Esophagus mucosa (tissue), 1 donor: Measurements from ENCODE around the gene ZNF584. TPM values are rescaled to one million over a fixed set of nuclear protein-coding genes. Genes with fewer than 3 reads are reported as not detected.
"Not testable (repeated sequence)": the region's sequence is repeated elsewhere in the genome, so short reads cannot be mapped to it uniquely, and the experiment has no call there.

ENCODE experiments used
- ATAC-seq: fragments of 200-7000 bp; cut with Tn5 transposase; one replicate; pipeline ENCODE4 v1.9.1; 2020
- total RNA-seq: library from RNA; stranded (reverse); gene quantifications from one replicate; pipeline ENCODE4 v1.2.4, GENCODE V29; 2023
- donor health status: DM: yes; HTN: yes; CAD: no.

Gene ZNF584
- total RNA-seq = 6.5 TPM

GRCh38 chr19:58408152-58409009 is at the start of gene ZNF584:
TSS of gene ZNF584 (plus strand) at chr19:58408649. CDS start at chr19:58409148, 499 bp downstream.
- peak; percentile 95 for ATAC-seq

GRCh38 chr19:58361900-58362271 is 46.6 kb upstream of the ZNF584 start:
- ATAC-seq = peak; percentile 14

- peak; percentile 96 for ATAC-seq
Measured at GRCh38 chr19:58362272-58362994, 46.0 kb upstream of the ZNF584 start, which contains the start of gene ZNF497. TSS of gene ZNF497 (minus strand) at chr19:58362751. CDS start at chr19:58357635, 5,116 bp downstream.

DNA sequence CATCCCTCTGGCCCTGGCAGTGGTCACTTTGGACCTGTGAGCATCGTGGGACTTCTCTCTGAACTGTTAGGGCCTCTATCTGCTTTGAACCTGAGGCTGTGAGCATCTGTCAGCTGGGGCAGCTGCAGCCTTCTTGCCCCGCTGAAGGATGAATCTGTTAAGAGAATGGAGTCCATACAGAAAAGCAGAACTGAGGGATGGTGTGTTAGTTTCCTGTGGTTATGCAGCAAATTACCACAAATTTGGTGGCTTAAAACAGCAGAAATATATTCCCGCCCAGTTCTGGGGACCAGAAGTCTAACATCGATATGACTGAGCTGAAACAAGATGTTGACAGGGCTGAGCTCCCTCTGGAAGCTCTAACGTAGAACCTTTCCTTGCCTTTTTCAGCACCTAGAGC is 44.3 kb upstream of the ZNF584 start:
- ATAC-seq = no peak

- no peak for ATAC-seq
Measured at GRCh38 chr19:58366585-58367430, 41.6 kb upstream of the ZNF584 start.

DNA sequence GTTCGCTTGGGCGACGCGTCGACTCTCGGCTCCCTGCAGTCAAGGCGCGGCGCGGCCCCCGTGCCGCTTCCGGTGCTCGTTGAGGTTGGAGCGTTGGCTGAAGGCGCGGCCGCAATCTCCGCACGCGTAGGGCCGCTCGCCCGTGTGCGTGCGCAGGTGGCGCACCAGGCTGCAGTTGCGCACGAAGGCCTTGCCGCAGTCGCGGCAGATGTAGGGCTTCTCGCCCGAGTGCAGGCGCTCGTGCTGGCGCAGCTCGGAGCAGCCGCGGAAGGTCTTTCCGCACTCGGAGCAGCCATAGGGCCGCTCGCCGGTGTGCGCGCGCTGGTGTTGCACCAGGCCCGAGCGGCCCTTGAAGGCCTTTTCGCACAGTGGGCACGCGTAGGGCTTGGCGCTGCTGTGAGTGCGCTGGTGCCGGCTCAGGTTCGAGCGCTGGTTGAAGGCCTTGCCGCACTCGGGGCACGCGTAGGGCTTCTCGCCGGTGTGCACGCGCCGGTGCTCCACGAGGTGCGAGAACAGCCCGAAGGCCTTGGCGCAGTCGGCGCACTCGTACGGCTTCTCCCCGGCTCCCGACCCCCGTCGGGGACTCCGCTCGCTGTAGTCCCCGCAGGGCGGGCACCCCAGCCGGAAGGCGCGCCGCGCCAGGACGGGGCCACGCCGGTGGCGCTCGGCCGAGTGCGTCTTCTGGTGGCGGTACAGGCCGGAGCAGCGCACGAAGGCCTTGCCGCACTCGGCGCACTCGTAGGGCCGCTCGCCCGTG is 40.6 kb upstream of the ZNF584 start:
- ATAC-seq = no peak

- peak; percentile 7 for ATAC-seq
Measured at GRCh38 chr19:58368561-58369360, 39.7 kb upstream of the ZNF584 start.

GRCh38 chr19:58372311-58373133 is 35.9 kb upstream of the ZNF584 start:
- ATAC-seq = no peak

- no peak for ATAC-seq
Measured at GRCh38 chr19:58374200-58374599, 34.2 kb upstream of the ZNF584 start.

DNA sequence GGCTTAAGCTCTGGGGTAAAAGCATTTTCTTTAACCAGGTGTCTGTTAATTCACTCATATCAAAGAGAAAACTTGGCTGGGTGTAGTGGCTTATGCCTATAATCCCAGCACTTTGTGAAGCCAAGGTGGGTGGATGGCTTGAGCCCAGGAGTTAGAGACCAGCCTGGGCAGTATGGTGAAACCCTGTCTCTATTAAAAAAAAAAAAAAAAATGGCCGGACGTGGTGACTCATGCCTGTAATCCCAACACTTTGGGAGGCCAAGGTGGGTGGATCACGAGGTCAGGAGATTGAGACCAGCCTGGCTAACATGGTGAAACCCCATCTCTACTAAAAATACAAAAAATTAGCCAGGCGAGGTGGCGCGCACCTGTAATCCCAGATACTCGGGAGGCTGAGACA is 31.7 kb upstream of the ZNF584 start:
- ATAC-seq = not testable (repeated sequence)

- no peak for ATAC-seq
Measured at GRCh38 chr19:58379246-58379645, 29.2 kb upstream of the ZNF584 start.

DNA sequence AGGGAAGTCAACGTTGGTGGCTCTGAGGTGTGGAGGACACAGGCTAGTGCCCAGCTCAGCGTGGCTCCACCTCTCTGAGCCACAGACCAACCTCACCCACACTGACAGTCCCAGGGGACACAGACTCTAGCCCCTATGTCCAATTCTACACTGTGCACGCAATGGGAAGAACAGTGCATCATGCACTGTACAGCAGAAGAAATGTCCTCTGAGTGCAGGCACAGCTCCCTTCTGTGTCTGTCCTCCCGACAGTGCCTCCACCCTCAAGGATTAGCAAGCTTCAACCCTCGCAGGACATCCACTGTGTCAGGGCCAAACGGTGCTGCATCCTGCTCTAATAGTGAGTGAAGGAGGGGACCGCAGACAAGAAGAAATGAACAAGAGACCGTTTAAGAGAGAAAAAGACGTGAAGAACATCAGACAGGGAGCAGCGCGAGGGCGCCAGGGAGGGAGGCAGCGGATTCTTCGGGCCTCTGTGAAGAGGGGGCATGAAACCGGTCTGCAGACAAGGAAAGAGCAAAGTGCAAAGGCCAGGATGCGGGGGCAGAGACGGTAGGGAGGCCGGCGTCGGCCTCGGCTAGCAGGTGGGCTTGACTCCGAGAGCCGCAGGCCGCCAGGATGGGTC is 28.3 kb upstream of the ZNF584 start:
- ATAC-seq = no peak

GRCh38 chr19:58380662-58381459 is 27.6 kb upstream of the ZNF584 start, which contains the start of gene ZNF837:
TSS of gene ZNF837 (minus strand) at chr19:58381030. CDS start at chr19:58369332, 11,698 bp downstream.
- peak; percentile 93 for ATAC-seq

DNA sequence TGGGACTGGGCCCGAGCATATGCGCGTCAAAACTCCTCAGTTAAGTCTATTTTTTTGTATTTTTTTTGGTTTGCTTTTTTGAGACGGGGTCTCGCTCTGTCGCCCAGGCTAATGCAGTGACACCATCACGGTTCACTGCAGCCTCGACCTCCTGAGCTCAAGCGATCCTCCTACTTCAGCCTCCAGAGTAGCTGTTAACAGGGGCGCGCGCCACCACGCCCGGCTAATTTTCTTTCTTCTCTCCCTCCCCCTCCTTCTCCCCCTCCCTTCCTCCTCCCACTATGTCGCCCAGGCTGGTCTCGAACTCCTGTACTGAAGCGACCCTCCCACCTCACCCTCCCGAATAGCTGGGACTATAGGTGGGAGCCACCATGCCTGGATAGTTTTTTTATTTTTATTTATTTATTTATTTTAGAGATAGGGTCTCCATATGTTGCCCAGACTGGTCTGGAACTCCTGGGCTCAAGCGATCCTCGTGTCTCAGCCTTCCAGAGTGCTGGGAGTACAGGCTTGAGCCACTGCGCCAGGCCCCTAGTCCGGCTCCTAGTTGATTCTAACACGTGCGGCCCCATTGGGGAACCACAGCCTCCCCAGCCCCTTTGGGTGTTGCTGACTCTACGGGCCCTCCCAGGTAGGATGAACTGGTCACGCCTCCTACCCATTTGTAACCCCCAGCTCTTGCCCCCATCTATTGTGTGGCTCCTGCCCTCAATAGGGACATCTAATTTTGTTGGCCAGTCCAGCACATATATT is 26.8 kb upstream of the ZNF584 start:
- ATAC-seq = no peak

DNA sequence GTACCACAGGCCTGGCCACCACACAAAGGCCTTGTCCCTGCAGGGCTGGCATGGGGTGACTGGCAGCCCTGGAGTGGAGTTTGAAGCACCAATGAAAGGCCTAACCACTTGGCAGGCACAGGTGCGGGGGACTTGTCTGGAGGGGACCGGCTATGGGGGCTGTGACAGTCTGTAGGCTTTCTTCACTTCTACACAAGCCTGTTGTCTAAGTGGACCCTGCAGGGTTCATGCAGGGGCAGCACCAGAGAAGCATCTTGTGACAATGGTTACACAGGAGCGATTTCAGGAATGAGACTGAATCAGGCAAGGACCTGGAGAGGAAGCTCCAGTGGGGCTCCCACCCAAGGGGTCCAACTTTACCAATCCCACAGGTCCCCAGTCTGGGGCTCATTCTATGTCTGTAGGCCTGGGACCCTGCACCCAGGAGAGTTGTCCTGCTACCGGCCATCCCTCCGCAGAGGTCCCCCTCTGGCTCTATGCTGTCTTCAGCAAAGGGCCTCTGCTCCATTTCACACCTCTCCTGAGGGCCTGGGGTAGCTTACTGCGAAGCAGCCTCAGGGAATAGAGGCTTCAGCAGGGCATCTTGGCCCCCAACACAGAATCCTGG is 25.3 kb upstream of the ZNF584 start:
- ATAC-seq = no peak

GRCh38 chr19:58385313-58385890 is 23.0 kb upstream of the ZNF584 start:
- ATAC-seq = no peak
